Transverse colon (tissue), 4 donors: ENCODE data around the gene RELB.

Experiments
- POLR2A ChIP-seq: fragments of 450-650 bp; IDR thresholded peaks from one replicate; pipeline ENCODE4 v1.6.1; 2016; ENCODE audit warnings: antibody characterized with exemption, mild to moderate bottlenecking, moderate library complexity
- POLR2AphosphoS5 ChIP-seq, 3 donors: sonication (generic); formaldehyde crosslinking; IDR thresholded peaks; one replicate each; pipeline ENCODE4 v1.6.1; 2016; ENCODE audit warnings: antibody characterized with exemption in 3 of 3
- TF ChIP-seq, protein P1 (sequence below), 5 experiments: fragments of 200-600 bp in 3 of 5; fragments of 450-650 bp in 2 of 5; sonication (generic) in 3 of 5; IDR thresholded peaks; 1 replicate in 2 of 5; 2 replicates in 3 of 5; pipeline ENCODE4 v1.5.1; 2016 to 2017; ENCODE audit warnings: antibody characterized with exemption in 5 of 5, inconsistent platforms in 3 of 5, mild to moderate bottlenecking in 2 of 5, moderate library complexity in 1 of 5

DNA sequence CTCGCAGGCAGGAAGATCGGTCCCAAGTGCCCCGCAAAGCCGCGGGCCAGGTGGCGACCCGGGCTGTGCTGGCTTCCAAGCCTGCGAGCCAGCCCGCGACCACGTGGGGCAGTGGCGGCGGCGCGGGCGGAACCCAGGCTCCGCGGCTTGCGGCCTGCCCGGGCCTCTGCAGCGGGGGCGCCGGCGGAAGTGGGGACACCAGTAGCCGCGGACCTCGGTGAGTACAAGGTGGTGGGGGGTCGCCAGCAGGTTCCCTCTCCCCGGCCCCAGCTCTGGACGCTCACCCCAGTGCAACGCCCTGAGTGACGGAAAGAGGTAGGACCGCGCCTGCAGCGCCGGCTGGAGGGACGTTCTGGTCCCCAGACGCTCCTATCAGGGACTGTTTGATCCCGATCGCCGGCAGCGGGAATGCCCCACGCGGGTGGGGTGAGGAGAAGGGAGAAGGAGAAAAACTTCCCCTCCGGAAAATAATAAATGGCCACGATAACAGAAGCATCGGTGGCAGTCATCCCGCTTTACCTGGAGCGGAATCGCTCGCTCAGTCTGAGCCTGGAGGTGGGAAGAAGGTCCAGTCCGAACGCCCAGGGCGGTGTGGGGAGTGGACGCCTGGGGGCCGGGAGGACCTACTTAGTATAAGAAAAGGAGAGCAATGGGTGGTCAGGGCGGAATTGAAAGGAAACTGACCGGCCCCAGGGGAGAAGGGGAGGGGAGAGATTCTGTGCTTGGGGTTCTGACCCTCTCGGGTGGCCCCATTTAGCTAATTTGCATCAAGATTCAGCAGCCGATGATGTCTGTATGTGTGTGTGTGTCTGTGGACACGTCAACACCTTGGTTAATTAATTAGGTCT, 78.0 kb downstream of the RELB start, which contains the start of gene GEMIN7:
- TF ChIP-seq POLR2A = peak; percentile 53
- TF ChIP-seq, protein P1, sequence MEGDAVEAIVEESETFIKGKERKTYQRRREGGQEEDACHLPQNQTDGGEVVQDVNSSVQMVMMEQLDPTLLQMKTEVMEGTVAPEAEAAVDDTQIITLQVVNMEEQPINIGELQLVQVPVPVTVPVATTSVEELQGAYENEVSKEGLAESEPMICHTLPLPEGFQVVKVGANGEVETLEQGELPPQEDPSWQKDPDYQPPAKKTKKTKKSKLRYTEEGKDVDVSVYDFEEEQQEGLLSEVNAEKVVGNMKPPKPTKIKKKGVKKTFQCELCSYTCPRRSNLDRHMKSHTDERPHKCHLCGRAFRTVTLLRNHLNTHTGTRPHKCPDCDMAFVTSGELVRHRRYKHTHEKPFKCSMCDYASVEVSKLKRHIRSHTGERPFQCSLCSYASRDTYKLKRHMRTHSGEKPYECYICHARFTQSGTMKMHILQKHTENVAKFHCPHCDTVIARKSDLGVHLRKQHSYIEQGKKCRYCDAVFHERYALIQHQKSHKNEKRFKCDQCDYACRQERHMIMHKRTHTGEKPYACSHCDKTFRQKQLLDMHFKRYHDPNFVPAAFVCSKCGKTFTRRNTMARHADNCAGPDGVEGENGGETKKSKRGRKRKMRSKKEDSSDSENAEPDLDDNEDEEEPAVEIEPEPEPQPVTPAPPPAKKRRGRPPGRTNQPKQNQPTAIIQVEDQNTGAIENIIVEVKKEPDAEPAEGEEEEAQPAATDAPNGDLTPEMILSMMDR (IDR thresholded peaks at IDR 0.05) = peak in 2 of 5 experiments; percentile 9 to 31
- peak in 2 of 3 donors; percentile 18 to 49 for TF ChIP-seq POLR2AphosphoS5 (IDR thresholded peaks at IDR 0.05)
